ENCODE results near the gene CNTNAP2. TPM values are rescaled to one million over a fixed set of nuclear protein-coding genes. Genes with fewer than 3 reads are reported as not detected.

CNTNAP2 gene
- total RNA-seq, 4 donors from 2014 or later = 0.42 TPM; not detected in 3

DNA sequence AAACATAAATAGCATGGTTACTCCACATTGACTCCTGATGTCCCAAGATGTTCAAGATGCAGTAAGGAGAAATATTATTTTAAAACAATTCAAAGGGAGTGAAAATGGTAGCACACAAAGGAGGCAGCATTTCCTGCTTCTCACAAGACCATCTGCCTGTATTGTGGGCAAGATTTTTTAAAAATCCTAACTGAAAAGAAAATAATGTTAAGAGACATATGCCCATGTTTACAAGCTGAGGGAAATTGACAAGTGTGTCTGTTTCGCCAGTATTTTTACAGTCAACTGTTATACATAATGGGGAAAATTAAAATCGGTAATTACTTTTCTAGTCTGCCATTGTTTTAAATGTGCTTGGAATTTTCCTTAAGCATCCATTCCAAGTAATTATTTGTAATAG, 1827.7 kb downstream of the CNTNAP2 start:
- H3K4me1 ChIP-seq = no peaks in the 10 kb centered on the region
- no peaks in the 10 kb centered on the region for H3K27me3 ChIP-seq
- no peaks in the 10 kb centered on the region for H3K36me3 ChIP-seq
- H3K27ac ChIP-seq = no peak overlapping the region
- DNase-seq (ENCODE audit: low spot score in 2 of 2) = no peak
- TF ChIP-seq POLR2A (IDR thresholded peaks at IDR 0.05) (no peak), EP300 (IDR thresholded peaks at IDR 0.05) (no peak)
- TF ChIP-seq, protein P1, sequence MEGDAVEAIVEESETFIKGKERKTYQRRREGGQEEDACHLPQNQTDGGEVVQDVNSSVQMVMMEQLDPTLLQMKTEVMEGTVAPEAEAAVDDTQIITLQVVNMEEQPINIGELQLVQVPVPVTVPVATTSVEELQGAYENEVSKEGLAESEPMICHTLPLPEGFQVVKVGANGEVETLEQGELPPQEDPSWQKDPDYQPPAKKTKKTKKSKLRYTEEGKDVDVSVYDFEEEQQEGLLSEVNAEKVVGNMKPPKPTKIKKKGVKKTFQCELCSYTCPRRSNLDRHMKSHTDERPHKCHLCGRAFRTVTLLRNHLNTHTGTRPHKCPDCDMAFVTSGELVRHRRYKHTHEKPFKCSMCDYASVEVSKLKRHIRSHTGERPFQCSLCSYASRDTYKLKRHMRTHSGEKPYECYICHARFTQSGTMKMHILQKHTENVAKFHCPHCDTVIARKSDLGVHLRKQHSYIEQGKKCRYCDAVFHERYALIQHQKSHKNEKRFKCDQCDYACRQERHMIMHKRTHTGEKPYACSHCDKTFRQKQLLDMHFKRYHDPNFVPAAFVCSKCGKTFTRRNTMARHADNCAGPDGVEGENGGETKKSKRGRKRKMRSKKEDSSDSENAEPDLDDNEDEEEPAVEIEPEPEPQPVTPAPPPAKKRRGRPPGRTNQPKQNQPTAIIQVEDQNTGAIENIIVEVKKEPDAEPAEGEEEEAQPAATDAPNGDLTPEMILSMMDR (IDR thresholded peaks at IDR 0.05) = no peak
- WGBS, 2 donors = 70 to 87% methylated on average over 2 of the region's 2 CpGs
- H3K4me3 ChIP-seq = no peak overlapping the region
- no peaks in the 10 kb centered on the region for H3K9me3 ChIP-seq

DNA sequence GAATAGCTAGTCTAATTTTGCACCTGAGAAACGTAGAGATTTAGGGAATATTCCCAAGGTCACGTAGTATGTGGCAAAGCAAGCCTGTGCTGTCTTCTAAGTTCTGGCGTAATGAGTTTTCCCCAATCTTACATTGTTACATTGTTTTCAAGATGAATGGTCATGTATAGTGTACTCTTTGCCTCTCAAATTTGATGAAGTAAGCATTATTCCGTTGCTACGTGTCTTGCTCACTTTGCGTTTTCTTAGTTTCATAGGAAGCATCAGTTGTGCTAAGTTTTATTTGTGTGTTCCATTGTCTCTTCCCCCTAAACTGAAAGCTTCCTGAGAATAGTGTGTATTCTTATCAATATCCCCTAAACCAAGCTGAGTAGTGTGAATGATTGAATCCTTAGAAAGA, 1836.3 kb downstream of the CNTNAP2 start:
- TF ChIP-seq POLR2A (IDR thresholded peaks at IDR 0.05) = no peak
- TF ChIP-seq EP300 (IDR thresholded peaks at IDR 0.05) = no peak
- TF ChIP-seq, protein P1 (IDR thresholded peaks at IDR 0.05) = no peak
- Histone ChIP-seq H3K27me3 (no peaks in the 10 kb centered on the region), H3K4me3 (no peak overlapping the region), H3K27ac (no peak overlapping the region), H3K4me1 (no peaks in the 10 kb centered on the region), H3K9me3 (peaks cover 0 to 4% (median 0%) of the 10 kb centered on the region in 4 donors), H3K36me3 (no peaks in the 10 kb centered on the region)
- WGBS, 2 donors = 80 to 84% methylated on average over 6 of the region's 6 CpGs
- no peak for DNase-seq (ENCODE audit: low spot score in 2 of 2)

DNA sequence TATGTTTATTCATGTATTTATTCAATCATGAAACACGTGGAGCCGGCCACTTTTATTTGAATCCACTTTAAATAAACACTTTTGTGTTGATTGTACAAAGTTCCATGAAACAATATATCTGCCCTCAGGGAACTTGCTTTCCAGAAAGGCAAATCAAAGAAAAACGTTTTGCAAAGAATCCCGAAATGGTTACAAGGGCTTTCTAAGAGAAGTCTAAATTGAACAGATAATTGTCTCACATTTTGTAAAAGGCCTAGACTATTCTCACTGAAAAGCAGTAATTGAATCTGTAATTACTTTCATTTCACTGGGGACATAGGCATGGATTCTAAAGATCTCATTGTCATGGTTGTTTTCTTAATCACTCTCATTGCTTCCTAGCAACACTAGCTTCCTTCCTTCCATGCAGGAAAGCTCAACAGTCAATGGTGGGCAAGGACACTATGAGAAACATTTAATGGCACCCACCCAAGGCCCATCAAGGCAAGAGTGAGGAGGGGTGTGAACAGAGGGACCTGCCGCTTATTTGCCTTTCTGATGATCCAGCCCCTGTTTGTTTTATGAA, 1851.5 kb downstream of the CNTNAP2 start:
- no peak for DNase-seq (ENCODE audit: low spot score in 2 of 2)
- Histone ChIP-seq H3K4me3 (no peak overlapping the region), H3K36me3 (no peaks in the 10 kb centered on the region), H3K4me1 (no peaks in the 10 kb centered on the region), H3K9me3 (no peaks in the 10 kb centered on the region), H3K27ac (no peak overlapping the region), H3K27me3 (no peaks in the 10 kb centered on the region)
- WGBS, 2 donors = 63 to 73% methylated on average over 5 of the region's 5 CpGs
- TF ChIP-seq POLR2A (IDR thresholded peaks at IDR 0.05) (no peak), EP300 (IDR thresholded peaks at IDR 0.05) (no peak)
- TF ChIP-seq, protein P1 (IDR thresholded peaks at IDR 0.05) = no peak

DNA sequence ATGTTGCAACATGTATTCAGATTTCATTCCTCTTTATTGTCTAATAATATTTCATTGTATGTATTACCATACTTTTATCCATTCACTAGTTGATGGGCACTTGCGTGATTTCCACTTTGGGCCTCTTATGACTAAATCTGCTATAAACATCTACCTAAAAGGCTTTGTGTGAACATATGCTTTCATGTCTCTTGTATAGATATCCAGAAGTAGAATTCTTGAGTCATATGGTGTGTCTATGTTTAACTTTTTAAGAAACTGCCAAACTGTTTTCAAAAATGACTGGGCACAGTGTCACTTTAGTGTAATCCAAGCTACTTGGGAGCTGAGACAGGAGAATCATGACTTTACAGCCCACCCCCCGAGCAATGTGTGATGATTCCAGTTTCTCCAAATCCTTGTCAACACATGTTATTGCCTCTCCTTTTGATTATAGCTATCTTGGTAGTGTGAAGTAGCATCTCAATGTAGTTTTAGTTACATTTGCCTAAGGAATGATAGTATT, 1855.1 kb downstream of the CNTNAP2 start:
- H3K36me3 ChIP-seq = no peaks in the 10 kb centered on the region
- DNase-seq (ENCODE audit: low spot score in 2 of 2) = no peak
- no peak overlapping the region for H3K4me3 ChIP-seq
- no peaks in the 10 kb centered on the region for H3K4me1 ChIP-seq
- no peaks in the 10 kb centered on the region for H3K27me3 ChIP-seq
- WGBS, 2 donors = 83 to 93% methylated on average over 2 of the region's 2 CpGs
- no peak for TF ChIP-seq POLR2A (IDR thresholded peaks at IDR 0.05)
- TF ChIP-seq, protein P1 (IDR thresholded peaks at IDR 0.05) = no peak
- TF ChIP-seq EP300 (IDR thresholded peaks at IDR 0.05) = no peak
- H3K9me3 ChIP-seq = no peaks in the 10 kb centered on the region
- no peak overlapping the region for H3K27ac ChIP-seq

DNA sequence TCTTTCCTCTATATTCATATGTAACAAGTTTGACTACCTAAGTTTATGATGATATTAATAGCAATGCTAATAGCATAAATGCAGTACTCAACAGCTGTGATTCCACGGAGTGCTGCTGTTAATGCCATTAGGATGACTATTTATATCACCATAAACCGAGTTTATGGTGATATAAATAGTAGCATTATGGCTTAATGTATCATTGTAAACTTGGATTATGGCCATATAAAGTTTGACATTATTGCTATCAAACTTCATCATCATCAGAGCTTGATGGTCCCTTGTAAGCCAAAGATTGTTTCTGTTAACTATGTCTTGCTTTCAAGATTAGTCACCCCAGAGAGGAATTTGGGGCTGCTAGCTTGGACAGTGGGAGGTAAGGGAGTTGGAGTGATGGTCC, 1861.6 kb downstream of the CNTNAP2 start:
- H3K9me3 ChIP-seq = no peaks in the 10 kb centered on the region
- peaks cover 0 to 11% (median 0%) of the 10 kb centered on the region in 4 donors for H3K4me1 ChIP-seq
- H3K36me3 ChIP-seq = no peaks in the 10 kb centered on the region
- no peak overlapping the region for H3K4me3 ChIP-seq
- WGBS, 2 donors = 46 to 61% methylated on average over 2 of the region's 2 CpGs
- TF ChIP-seq EP300 (IDR thresholded peaks at IDR 0.05) (no peak), POLR2A (IDR thresholded peaks at IDR 0.05) (no peak)
- TF ChIP-seq, protein P1 (IDR thresholded peaks at IDR 0.05) = no peak
- DNase-seq (ENCODE audit: low spot score in 2 of 2) = no peak
- H3K27ac ChIP-seq = no peak overlapping the region
- H3K27me3 ChIP-seq = no peaks in the 10 kb centered on the region

Measured in tibial nerve (tissue), 4 donors.